K562 (cell line): ENCODE data around the gene VPS13D. TPM values are rescaled to one million over a fixed set of nuclear protein-coding genes. Genes with fewer than 3 reads are reported as not detected.

ENCODE experiments used
- ARHGAP35 ChIP-seq: fragments of 450-650 bp; IDR thresholded peaks from 2 replicates; pipeline ENCODE4 v1.6.1; 2018; ENCODE audit not compliant: partially characterized antibody
- ATF7 ChIP-seq: fragments of 450-650 bp; IDR thresholded peaks from 2 replicates; pipeline ENCODE4 v1.7.1; 2014; ENCODE audit warnings: mild to moderate bottlenecking, moderate library complexity
- CEBPB ChIP-seq: fragments of 450-650 bp; IDR thresholded peaks from 2 replicates; pipeline ENCODE4 v1.6.1; 2016; ENCODE audit warnings: missing genetic modification characterization, missing compliant biosample characterization
- CEBPG ChIP-seq, 3 experiments: fragments of 200-800 bp in 1 of 3; sonication (Bioruptor generic) in 1 of 3; sonication (generic) in 1 of 3; formaldehyde crosslinking in 1 of 3; IDR thresholded peaks in 2 of 3; conservative IDR thresholded peaks in 1 of 3; 2 replicates each; pipeline versions ENCODE4 v1.6.1 to v1.8.0; 2016 to 2022; ENCODE audit warnings: missing compliant biosample characterization in 2 of 3, missing genetic modification characterization in 2 of 3, mild to moderate bottlenecking in 1 of 3, missing genetic modification reagents in 1 of 3
- HDAC1 ChIP-seq, 2 experiments: fragments of 450-650 bp; IDR thresholded peaks; 2 replicates each; pipeline ENCODE4 v1.6.1; 2016 to 2017; ENCODE audit warnings: inconsistent platforms in 1 of 2, mild to moderate bottlenecking in 1 of 2, moderate library complexity in 1 of 2
- HMGN3 ChIP-seq: IDR thresholded peaks from 2 replicates; pipeline ENCODE4 v1.6.1; 2011; ENCODE audit warnings: borderline replicate concordance, low read depth, mild to moderate bottlenecking, mixed read lengths, low read length; ENCODE audit not compliant: insufficient read length; ENCODE audit errors: extremely low read depth
- JUND ChIP-seq, 2 experiments: IDR thresholded peaks; 2 replicates in 1 of 2; 3 replicates in 1 of 2; pipeline ENCODE4 v1.6.1; 2011; ENCODE audit warnings: borderline replicate concordance in 2 of 2, low read depth in 2 of 2, low read length in 2 of 2, improper control_type of control experiment in 1 of 2, missing biosample characterization in 1 of 2, missing genetic modification characterization in 1 of 2, missing genetic modification reagents in 1 of 2
- KDM1A ChIP-seq, 2 experiments: fragments of 450-650 bp; IDR thresholded peaks; 2 replicates each; pipeline ENCODE4 v1.6.1; 2016; ENCODE audit warnings: mild to moderate bottlenecking in 2 of 2
- MAFF ChIP-seq: IDR thresholded peaks from 2 replicates; pipeline ENCODE4 v1.6.1; 2012; ENCODE audit warnings: low read length, improper control_type of control experiment
- MAZ ChIP-seq, 2 experiments: fragments of 450-650 bp in 1 of 2; sonication (generic) in 1 of 2; formaldehyde crosslinking; IDR thresholded peaks in 1 of 2; conservative IDR thresholded peaks in 1 of 2; 2 replicates each; pipeline versions ENCODE4 v1.4.0 to v1.5.0; 2020; ENCODE audit warnings: mild to moderate bottlenecking in 1 of 2, missing genetic modification reagents in 1 of 2
- TAL1 ChIP-seq: fragments of 450-650 bp; IDR thresholded peaks from 2 replicates; pipeline ENCODE4 v1.6.1; 2016; ENCODE audit warnings: mild to moderate bottlenecking
- ZNF165 ChIP-seq: fragments of 250-450 bp; sonication (Bioruptor Pico); IDR thresholded peaks from 2 replicates; pipeline ENCODE4 v1.4.0; 2020; ENCODE audit warnings: borderline replicate concordance
- ZNF239 ChIP-seq: fragments of 250-450 bp; sonication (Bioruptor Pico); IDR thresholded peaks from 2 replicates; pipeline ENCODE4 v1.4.0; 2020; ENCODE audit warnings: mild to moderate bottlenecking
- ZNF274 ChIP-seq: IDR thresholded peaks from 2 replicates; pipeline ENCODE4 v1.6.1; 2011; ENCODE audit warnings: low read depth, mild to moderate bottlenecking, low read length, moderate library complexity, borderline replicate concordance
- ZNF436 ChIP-seq: fragments of 250-450, 450-650 bp; sonication (Bioruptor Pico); formaldehyde crosslinking; IDR thresholded peaks from 2 replicates; pipeline ENCODE4 v1.7.0; 2020; ENCODE audit warnings: mild to moderate bottlenecking
- ZNF740 ChIP-seq, 3 experiments: fragments of 200-800 bp in 1 of 3; sonication (Bioruptor generic) in 1 of 3; sonication (generic) in 1 of 3; formaldehyde crosslinking in 1 of 3; IDR thresholded peaks; 2 replicates each; pipeline versions ENCODE4 v1.6.1 to v1.8.0; 2016 to 2022; ENCODE audit warnings: mild to moderate bottlenecking in 2 of 3, missing compliant biosample characterization in 2 of 3, missing genetic modification characterization in 2 of 3, missing genetic modification reagents in 1 of 3
- polyA plus RNA-seq, 8 experiments: library from polyadenylated mRNA; depleted of rRNA in 4 of 8; stranded (reverse) in 5 of 8; unstranded in 3 of 8; fragments of >200 nt; fragmentation: Nextera tagmentation in 2 of 8; fragmentation: Illumina TruSeq in 1 of 8; extraction: Ambion mirVana in 2 of 8; extraction: Trizol in 1 of 8; gene quantifications; 2 replicates each; pipeline versions ENCODE4 v1.2.1 to v1.2.3, GENCODE V29; 2011 to 2014; ENCODE audit warnings: inconsistent platforms in 1 of 8, missing spikeins in 1 of 8
- total RNA-seq, 7 experiments: library from RNA; depleted of rRNA in 6 of 7; stranded (reverse); fragments of >200 nt in 6 of 7; fragmentation: Illumina TruSeq in 2 of 7; extraction: Trizol in 2 of 7; gene quantifications; 2 replicates each; pipeline versions ENCODE4 v1.2.1 to v1.2.3, GENCODE V29; 2011 to 2021; ENCODE audit warnings: low replicate concordance in 1 of 7
- TF ChIP-seq, protein P1 (sequence below): fragments of 450-650 bp; IDR thresholded peaks from 2 replicates; pipeline ENCODE4 v1.6.1; 2016; ENCODE audit warnings: mild to moderate bottlenecking
- TF ChIP-seq, protein P2 (sequence below), 3 experiments: fragments of 200-800 bp in 1 of 3; fragments of 250-450 bp in 1 of 3; fragments of 450-650 bp in 1 of 3; sonication (Bioruptor Pico) in 1 of 3; sonication (Bioruptor generic) in 1 of 3; formaldehyde crosslinking in 1 of 3; IDR thresholded peaks; 2 replicates each; pipeline versions ENCODE4 v1.6.1 to v1.8.0; 2016 to 2022; ENCODE audit warnings: mild to moderate bottlenecking in 2 of 3, missing genetic modification characterization in 2 of 3, missing compliant biosample characterization in 1 of 3, moderate library complexity in 1 of 3

The VPS13D gene
- total and polyA plus RNA-seq, 9 of the 15 experiments (the other 6 are each of a cell fraction or from before 2014, with no cell fraction given): 6.1 to 51.5 (median 38.5) TPM

GRCh38 chr1:12406211-12407021, 176.6 kb downstream of the VPS13D start (continued):
- TF ChIP-seq KDM1A (IDR thresholded peaks at IDR 0.05) (peak; percentile 73 to 84), HDAC1 (IDR thresholded peaks at IDR 0.05) (peak in 1 of 2 experiments; percentile 46; a peak in 1 of 4 replicates), JUND (IDR thresholded peaks at IDR 0.05; ENCODE audit: borderline replicate concordance, low read depth, low read length) (no peak), JUND (tag; IDR thresholded peaks at IDR 0.05; ENCODE audit: borderline replicate concordance, low read depth, low read length) (peak; percentile 7; the same call in 1 of the 3 replicates), CEBPB (tag) (0 out of 2 replicates have a peak, but pooled peaks have one; percentile 15), ATF7 (no peak), ARHGAP35 (no peak), TAL1 (peak; percentile 9; the same call in 1 of the 2 replicates), ZNF436 (CRISPR knock-in tag) (no peak), ZNF274 (peak; percentile 16; the same call in 1 of the 2 replicates), ZNF740 (CRISPR knock-in tag; IDR thresholded peaks at IDR 0.05) (no peak), ZNF740 (tag; IDR thresholded peaks at IDR 0.05) (no peak), MAFF (no peak), ZNF239 (CRISPR knock-in tag) (no peak), ZNF165 (CRISPR knock-in tag) (no peak), HMGN3 (no peak), MAZ (CRISPR knock-in tag; conservative IDR thresholded peaks at IDR 0.05 in 1 of 2, IDR thresholded peaks at IDR 0.05 in 1 of 2) (0 out of 4 replicates have a peak, but pooled peaks of 1 of the 2 experiments have one; percentile 20), CEBPG (CRISPR knock-in tag; IDR thresholded peaks at IDR 0.05) (no peak), CEBPG (tag; conservative IDR thresholded peaks at IDR 0.05 in 1 of 2, IDR thresholded peaks at IDR 0.05 in 1 of 2) (0 out of 4 replicates have a peak, but pooled peaks of 1 of the 2 experiments have one; percentile 14)
- TF ChIP-seq, protein P1, sequence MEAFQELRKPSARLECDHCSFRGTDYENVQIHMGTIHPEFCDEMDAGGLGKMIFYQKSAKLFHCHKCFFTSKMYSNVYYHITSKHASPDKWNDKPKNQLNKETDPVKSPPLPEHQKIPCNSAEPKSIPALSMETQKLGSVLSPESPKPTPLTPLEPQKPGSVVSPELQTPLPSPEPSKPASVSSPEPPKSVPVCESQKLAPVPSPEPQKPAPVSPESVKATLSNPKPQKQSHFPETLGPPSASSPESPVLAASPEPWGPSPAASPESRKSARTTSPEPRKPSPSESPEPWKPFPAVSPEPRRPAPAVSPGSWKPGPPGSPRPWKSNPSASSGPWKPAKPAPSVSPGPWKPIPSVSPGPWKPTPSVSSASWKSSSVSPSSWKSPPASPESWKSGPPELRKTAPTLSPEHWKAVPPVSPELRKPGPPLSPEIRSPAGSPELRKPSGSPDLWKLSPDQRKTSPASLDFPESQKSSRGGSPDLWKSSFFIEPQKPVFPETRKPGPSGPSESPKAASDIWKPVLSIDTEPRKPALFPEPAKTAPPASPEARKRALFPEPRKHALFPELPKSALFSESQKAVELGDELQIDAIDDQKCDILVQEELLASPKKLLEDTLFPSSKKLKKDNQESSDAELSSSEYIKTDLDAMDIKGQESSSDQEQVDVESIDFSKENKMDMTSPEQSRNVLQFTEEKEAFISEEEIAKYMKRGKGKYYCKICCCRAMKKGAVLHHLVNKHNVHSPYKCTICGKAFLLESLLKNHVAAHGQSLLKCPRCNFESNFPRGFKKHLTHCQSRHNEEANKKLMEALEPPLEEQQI: no peak
- TF ChIP-seq, protein P2, sequence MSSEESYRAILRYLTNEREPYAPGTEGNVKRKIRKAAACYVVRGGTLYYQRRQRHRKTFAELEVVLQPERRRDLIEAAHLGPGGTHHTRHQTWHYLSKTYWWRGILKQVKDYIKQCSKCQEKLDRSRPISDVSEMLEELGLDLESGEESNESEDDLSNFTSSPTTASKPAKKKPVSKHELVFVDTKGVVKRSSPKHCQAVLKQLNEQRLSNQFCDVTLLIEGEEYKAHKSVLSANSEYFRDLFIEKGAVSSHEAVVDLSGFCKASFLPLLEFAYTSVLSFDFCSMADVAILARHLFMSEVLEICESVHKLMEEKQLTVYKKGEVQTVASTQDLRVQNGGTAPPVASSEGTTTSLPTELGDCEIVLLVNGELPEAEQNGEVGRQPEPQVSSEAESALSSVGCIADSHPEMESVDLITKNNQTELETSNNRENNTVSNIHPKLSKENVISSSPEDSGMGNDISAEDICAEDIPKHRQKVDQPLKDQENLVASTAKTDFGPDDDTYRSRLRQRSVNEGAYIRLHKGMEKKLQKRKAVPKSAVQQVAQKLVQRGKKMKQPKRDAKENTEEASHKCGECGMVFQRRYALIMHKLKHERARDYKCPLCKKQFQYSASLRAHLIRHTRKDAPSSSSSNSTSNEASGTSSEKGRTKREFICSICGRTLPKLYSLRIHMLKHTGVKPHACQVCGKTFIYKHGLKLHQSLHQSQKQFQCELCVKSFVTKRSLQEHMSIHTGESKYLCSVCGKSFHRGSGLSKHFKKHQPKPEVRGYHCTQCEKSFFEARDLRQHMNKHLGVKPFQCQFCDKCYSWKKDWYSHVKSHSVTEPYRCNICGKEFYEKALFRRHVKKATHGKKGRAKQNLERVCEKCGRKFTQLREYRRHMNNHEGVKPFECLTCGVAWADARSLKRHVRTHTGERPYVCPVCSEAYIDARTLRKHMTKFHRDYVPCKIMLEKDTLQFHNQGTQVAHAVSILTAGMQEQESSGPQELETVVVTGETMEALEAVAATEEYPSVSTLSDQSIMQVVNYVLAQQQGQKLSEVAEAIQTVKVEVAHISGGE (CRISPR knock-in tag; IDR thresholded peaks at IDR 0.05): 0 out of 6 replicates have a peak, but pooled peaks of 1 of the 3 experiments have one; percentile 33
